Muscle of arm (tissue), 12 donors: ENCODE measurements around the gene GOLIM4. TPM values are rescaled to one million over a fixed set of nuclear protein-coding genes. Genes with fewer than 3 reads are reported as not detected.
"Not testable (repeated sequence)": the region's sequence is repeated elsewhere in the genome, so short reads cannot be mapped to it uniquely, and the experiment has no call there.

ENCODE experiments used
- DNase-seq: peaks from one replicate; pipeline ENCODE4 v3.0.0-alpha.2; 2013
- polyA plus RNA-seq, 12 donors: library from polyadenylated mRNA; unstranded; fragments of 120-200 nt; gene quantifications; one replicate each; pipeline ENCODE4 v1.2.1, GENCODE V29; 2013; ENCODE audit not compliant: insufficient read length in 12 of 12

GOLIM4 gene
- polyA plus RNA-seq, 12 donors, result 44.5 to 75.9 (median 51.1) TPM; not detected in 1

GRCh38 chr3:168077091-168077490, 18.6 kb downstream of the GOLIM4 start:
- DNase-seq, result no peak

GRCh38 chr3:168073842-168074605, 21.7 kb downstream of the GOLIM4 start:
- no peak for DNase-seq

GRCh38 chr3:168072323-168072650, 23.4 kb downstream of the GOLIM4 start:
- no peak for DNase-seq

GRCh38 chr3:168071591-168072322, 24.0 kb downstream of the GOLIM4 start:
- DNase-seq, result no peak

GRCh38 chr3:168070919-168071318, 24.8 kb downstream of the GOLIM4 start:
- DNase-seq, result no peak

GRCh38 chr3:168068346-168068745, 27.4 kb downstream of the GOLIM4 start:
- no peak for DNase-seq

GRCh38 chr3:168066882-168067281, 28.8 kb downstream of the GOLIM4 start:
- DNase-seq, result no peak

- no peak for DNase-seq
Measured at GRCh38 chr3:168065569-168065968, 30.2 kb downstream of the GOLIM4 start.

- no peak for DNase-seq
Measured at GRCh38 chr3:168063122-168063521, 32.6 kb downstream of the GOLIM4 start.

GRCh38 chr3:168062679-168063078, 33.0 kb downstream of the GOLIM4 start:
- DNase-seq, result no peak

- DNase-seq, result no peak
Measured at GRCh38 chr3:168061332-168061996, 34.3 kb downstream of the GOLIM4 start.

- no peak for DNase-seq
Measured at GRCh38 chr3:168060317-168060716, 35.4 kb downstream of the GOLIM4 start.

GRCh38 chr3:168058481-168058880, 37.2 kb downstream of the GOLIM4 start:
- DNase-seq, result no peak

- not testable (repeated sequence) for DNase-seq
Measured at GRCh38 chr3:168056398-168057230, 39.1 kb downstream of the GOLIM4 start.

GRCh38 chr3:168054447-168054846, 41.3 kb downstream of the GOLIM4 start:
- no peak for DNase-seq

GRCh38 chr3:168053115-168053514, 42.6 kb downstream of the GOLIM4 start:
- no peak for DNase-seq

GRCh38 chr3:168052515-168052914, 43.2 kb downstream of the GOLIM4 start:
- DNase-seq, result no peak

GRCh38 chr3:168051531-168052471, 43.9 kb downstream of the GOLIM4 start:
- DNase-seq, result no peak

- no peak for DNase-seq
Measured at GRCh38 chr3:168051070-168051469, 44.7 kb downstream of the GOLIM4 start.

- DNase-seq, result no peak
Measured at GRCh38 chr3:168049367-168049974, 46.3 kb downstream of the GOLIM4 start.
